HG03097 (cell line): ENCODE measurements around the gene NT5C1B.

Experiments
- ATAC-seq: cut with Tn5 transposase; IDR thresholded peaks from one replicate; pipeline ENCODE4 v1.9.1; 2021; ENCODE audit not compliant: unreplicated experiment, low FRiP score

NT5C1B gene

DNA sequence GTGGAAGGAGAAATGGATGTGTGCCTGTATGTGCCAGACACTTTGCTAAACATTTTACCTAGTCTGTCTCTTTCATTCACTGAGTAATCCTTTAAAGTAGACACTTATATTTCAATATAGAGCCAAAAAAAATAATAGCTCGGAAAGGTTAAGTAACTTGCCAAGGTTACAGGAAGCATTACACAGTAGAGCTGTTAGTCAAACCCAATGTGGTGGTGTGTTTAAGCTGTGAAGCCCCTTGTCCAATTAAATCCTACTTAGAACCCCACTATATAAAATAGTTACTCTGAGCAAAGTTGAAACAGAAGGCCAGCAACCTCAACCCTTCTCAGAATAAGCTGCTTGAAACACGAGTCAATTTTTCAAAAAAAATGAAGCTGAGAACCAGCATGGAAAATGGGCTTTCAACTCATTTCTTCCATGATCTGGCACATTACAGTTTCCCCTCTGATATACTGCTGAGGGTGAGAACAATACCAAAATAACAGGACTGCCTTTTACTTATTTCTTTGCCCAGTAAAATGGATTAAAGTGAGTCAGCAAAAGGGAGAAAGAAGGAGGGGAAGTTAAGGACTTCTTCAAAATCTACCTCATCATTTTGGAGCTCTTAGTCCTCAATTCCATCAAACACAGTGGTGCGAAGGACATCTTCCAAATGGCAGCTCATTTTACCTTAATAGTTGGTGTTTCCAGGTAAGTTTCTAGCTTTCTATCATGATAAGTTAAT lies 36.9 kb downstream of the NT5C1B start:
- no peak for ATAC-seq

DNA sequence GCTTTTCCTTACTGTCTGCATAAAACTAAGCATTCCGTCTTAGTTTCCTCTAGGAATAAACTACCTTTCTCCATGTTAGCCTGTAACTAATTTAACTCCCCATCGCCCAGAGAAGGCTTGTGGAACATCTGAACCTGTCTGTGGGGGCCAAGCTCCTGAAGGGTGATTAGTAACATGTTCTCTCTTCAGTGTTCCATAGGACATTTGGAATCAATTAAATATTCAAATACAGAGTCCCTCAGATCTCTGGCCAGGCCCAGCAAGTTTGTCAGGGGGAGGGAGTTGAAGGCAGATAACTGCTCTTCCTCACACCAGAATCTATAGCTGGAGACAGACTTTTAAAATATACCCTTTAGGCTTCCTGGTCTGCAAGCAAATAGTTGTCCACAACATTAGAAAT lies 37.7 kb downstream of the NT5C1B start:
- no peak for ATAC-seq

DNA sequence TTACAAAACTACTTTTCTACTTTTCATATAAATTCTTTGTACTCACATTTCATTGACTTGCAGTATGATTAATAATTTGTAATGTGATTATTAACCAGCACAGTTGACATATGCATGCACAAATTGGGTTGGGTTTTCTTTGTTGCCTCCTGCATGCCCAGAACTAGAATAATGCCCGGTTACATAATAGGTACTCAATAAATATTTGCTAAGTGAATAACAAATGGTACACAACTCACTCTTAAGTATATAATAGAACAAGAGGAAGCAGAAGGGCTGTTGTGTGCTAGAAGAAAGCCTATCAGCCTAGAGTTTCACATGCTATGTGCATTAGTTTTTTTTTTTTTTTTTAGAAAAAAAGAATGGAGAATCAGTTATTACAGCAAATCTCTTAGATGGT lies 38.2 kb downstream of the NT5C1B start:
- no peak for ATAC-seq

DNA sequence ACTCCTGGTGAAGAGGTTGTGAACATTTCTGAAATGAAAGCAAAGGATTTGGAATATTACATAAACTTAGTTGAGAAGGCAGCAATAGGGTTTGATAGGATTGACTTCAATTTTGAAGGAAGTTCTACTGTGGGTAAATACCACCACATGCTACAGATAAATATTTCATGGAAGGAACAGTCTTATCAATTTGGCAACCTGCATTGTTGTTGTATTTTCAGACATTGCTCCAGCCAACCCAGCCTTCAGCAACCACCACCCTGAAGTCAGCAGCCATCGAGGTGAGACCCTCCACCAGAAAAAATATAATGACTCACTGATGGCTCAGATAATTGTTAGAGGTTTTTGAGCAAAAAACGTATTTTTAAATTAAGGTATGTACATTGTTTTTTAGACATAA lies 38.9 kb downstream of the NT5C1B start:
- ATAC-seq, result no peak

DNA sequence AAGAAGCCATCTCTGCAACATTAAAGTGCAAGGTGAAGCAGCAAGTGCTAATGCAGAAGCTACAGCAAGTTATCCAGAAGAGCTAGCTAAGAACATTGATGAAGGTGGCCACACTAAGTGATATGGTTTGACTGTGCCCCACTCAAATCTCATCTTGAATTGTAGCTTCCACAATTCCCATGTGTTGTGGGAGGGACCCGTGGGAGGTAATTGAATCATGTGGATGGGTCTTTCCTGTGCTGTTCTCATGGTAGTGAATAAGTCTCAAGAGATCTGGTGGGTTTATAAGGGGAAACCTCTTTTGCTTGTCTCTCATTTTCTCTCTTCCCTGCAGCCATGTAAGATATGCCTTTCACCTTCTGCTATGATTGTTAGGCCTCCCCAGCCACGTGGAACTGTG lies 40.3 kb downstream of the NT5C1B start:
- ATAC-seq, result no peak

DNA sequence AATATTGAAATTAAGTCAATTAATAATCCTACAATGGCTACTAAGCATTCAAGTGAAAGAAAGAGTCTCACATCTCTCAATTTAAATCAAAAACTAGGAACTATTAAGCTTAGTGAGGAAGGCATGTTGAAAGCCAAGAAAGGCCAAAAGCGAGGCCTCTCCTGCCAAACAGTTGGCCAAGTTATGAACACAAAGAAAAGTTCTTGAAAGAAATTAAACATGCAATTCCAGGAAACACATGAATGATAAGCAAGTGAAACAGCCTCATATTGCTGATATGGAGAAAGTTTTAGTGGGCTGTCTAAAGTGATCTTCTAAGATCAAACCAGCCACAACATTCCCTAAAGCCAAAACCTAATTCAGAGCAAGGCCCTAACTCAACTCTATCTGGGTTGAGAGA lies 40.7 kb downstream of the NT5C1B start:
- ATAC-seq, result no peak

DNA sequence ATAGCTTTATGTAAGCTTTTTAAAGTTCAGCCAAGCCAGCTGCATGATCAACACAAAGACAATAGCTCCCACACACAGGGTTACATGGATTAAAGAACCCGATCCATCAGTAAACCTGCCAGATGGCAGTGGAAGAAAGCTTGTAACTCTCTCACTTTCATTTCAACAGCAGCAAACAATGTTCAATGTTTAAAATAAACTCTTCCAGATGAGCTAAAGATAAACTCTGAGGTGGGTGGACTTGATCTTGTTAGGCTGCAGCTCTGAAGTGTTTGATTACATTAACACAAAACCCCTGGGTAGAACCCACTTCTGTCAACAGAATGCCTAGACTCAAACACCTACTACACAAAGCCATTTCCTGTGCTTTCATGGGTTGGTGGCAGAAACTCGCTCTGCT lies 42.8 kb downstream of the NT5C1B start:
- ATAC-seq, result no peak

DNA sequence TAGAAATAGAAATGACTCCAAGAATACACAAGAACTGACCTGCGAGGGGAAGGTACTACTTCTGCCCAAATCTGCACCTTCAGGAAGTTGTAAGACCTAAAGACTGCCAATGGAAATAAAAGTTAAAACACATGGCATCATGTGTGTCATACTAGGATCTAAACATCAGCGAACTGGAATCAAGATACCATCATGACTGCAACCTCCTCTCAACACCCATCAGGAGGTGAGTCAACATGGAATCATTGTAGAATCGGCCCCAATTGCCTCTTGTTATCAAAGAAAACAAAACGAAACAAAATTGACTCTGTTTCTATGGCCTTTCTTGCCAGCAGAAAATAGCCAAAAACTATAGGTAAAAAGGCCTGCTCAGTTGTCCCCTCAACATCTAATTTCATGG lies 44.0 kb downstream of the NT5C1B start:
- ATAC-seq, result no peak

DNA sequence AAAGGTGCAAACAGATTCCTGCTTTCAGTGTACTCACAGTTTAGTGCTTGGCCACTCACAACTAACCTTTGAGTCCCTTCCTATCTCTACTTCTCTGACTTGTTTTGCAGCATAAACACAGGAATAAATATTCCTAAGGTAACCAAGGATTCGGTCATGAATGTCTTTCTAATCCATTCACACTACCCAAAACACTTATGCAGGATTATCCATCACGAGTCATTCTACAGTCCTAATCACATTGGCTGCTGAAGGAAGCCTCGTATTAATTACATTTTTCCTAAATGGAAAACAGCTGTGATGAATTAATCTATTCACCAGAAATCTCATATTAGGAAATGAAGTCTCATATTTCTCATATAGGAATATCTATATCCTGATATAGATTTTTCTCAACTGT lies 45.2 kb downstream of the NT5C1B start:
- no peak for ATAC-seq

DNA sequence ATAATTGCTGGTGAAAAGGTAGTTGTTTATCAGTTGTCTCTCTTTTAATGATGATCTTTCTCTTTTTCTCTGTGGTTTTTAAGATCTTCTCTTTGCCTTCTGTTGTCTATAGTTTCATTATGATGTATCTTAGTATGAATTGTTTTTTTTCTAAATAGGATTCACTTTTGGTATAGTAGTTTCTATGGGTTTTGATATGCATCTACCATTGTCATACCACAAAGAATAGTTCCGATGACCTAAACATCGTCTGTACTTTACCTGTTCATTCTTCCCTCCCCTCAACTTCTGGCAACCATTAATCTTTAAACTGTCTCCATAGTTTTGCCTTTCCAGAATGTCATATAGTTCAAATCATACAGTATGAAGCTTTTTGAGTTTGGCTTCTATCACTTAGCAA lies 48.5 kb downstream of the NT5C1B start:
- no peak for ATAC-seq

DNA sequence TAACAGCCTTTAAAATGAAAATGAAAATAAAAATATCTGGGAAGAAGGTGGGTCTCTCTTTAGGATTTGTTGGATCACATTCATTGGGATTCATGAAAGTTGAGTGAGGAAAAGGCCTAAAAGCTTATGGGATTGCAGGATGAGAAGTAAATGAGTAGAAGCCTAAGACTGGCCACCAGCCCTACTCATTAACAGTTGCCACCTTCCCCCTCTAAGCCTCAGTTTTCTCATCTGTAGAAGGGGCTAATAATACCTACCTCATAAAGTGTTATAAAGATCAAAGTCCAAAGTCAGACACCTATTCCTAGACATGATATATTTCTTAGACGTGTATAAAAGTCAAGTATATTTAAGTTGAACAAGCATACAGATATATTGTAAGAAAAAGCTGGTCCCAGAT lies 52.7 kb downstream of the NT5C1B start:
- no peak for ATAC-seq

DNA sequence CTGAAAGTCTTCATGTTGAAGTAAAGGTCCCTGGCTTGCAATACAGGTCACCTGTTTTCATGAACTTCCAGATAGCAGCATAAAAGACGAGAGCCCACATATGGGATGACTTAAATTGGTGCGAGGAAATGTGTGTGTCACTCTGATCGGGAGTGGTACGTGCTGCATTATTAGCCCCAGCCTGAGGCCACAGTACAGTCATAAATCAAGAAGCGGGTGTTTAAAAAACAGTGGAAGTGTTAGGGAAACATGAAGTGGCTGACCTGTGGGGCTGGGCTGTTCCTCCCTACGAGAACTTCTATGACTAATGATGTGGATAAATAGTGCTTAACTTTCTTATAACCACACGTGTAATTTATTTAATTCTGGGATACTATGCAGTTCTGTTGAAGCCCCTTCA lies 53.3 kb downstream of the NT5C1B start:
- no peak for ATAC-seq

DNA sequence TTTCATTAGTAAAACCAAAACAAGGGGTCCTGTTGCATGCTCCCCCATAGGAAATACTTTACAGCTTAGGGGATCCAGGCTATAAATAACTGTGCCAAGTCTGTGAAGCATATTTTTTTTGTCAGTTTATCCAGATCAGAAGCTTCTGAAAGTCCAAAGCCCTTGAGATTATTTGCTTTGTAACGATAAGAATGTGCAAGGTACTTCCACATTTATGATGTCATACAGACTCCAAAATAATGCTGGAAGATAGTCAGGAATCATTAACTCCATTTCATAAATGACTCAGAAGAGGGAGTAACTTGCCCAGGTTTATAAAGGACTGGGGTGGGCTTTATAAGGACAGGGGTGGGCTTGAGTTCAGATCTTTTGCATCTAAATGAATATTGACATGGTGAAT lies 58.2 kb downstream of the NT5C1B start:
- ATAC-seq, result no peak

DNA sequence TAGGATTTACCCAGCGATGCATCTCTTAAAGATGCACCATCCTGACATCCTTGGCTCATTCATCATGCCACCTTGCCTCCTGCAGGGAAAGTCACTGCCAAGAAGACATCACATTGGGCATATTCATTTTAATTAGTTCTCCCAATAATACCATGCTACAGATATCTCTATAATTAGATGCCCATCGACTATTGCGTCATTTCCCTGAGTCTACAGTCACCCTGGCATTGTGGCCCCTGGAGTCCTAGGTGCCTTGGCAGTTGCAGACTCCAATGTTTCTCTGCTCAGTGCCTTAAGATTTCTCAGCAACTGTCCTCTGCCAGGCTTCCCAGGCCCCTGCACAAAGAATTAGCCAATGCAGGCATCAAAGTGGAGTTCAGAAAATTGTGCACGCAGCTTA lies 61.5 kb downstream of the NT5C1B start:
- no peak for ATAC-seq

DNA sequence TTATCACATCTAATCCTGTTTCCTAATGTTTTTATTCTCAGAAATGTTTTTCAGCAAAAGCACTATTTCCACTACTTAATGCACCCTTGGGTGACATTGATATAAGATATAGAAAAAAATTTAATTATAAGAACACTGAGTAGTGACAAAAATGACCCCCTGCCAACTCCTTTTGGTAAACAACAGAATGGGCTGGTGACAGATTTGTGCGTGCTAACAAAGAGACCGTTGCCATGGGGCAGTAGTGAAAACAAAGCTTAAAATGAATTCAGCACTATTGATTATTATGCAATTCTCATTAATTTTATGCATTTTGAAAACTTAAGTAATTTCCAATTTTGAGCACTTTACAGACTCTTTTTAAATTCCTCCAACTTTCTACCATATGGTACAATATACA lies 62.0 kb downstream of the NT5C1B start:
- ATAC-seq, result no peak

DNA sequence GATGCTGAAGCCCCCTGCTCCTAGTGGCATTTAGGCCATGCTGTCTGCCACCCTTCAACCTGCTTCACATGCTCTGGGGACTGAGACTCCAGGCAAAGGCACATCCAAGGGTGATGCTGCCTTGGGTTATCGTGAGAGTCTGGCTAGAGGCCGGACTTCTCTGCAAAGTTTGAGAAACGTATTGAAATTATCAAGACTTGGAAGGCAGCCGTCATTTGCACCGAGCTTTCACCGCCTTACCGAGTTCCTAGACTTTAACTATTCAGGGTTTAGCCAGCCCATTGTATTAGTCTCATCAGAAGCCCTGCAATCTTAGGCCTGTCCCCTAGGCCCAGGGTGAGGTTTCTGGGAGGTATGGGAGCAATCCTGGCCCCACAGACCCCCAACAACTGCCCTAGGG lies 62.9 kb downstream of the NT5C1B start:
- ATAC-seq, result no peak

DNA sequence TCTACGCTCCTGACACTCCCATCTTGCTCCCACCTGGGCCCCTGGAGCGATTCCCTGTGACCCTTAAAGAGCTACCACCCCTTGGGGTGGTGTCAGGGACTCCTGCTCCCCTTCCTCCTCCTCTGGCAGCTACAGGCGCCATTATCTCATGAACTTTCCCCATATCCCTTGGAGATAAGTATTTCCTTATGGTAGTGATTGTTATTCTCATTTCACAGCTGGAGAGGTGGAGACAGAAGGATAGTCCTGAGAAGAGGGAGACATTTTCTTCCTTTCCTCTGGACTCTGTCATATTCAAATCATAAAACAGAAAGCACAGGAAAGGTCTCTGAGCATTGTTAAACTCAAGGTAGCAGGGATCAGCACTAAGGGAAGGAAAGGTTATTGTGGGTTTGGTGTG lies 63.5 kb downstream of the NT5C1B start:
- no peak for ATAC-seq

DNA sequence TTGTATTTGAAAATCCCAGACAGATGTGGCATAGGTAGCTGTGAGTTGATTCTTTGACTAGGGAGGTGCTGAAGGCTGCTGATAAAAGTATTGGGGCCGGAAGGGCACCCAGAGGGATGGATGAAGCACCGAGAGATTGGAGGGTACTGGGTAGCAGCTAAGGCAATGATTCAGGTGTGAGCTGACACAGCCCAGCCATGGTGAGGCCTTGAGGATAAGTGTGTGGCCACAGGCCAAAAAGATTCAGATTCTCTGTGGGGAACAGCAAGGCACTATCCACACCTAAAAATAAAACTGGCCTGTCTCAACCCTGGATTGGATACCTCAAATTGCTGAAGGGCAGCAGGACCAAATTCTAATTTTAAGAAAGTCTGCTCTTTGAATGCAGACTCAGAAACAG lies 64.1 kb downstream of the NT5C1B start:
- ATAC-seq, result no peak

DNA sequence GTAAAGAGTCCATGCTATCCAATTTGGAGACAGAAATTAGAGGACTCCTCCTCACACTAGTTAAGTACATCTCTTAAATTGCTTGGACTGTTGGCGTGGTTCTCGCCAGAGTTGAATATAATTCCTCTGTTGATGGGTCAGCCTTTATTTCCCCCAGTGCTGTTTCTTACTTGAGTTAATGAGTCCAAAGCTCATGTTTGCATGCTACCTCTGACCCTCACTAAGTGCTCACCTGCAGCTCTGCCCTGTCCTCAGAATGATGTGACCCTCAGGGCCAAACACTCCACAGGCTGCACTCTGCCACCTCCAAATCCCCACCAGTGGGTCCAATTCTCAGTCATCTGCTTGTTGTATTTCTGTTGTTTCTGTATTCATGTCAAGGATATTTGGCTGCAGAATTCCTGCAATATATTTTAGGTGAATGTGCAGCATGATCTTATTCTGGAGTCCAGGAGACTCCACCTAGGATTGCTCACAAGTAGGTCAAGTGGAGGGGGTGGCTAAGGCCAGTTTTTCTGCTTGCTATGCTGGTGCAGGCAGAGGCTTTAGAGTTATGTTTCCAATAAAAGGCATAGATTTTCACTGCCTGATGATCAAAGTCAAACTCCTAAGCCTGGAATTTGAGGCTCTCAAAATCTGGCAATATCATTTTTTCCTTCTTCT lies 66.8 kb downstream of the NT5C1B start:
- ATAC-seq, result no peak

DNA sequence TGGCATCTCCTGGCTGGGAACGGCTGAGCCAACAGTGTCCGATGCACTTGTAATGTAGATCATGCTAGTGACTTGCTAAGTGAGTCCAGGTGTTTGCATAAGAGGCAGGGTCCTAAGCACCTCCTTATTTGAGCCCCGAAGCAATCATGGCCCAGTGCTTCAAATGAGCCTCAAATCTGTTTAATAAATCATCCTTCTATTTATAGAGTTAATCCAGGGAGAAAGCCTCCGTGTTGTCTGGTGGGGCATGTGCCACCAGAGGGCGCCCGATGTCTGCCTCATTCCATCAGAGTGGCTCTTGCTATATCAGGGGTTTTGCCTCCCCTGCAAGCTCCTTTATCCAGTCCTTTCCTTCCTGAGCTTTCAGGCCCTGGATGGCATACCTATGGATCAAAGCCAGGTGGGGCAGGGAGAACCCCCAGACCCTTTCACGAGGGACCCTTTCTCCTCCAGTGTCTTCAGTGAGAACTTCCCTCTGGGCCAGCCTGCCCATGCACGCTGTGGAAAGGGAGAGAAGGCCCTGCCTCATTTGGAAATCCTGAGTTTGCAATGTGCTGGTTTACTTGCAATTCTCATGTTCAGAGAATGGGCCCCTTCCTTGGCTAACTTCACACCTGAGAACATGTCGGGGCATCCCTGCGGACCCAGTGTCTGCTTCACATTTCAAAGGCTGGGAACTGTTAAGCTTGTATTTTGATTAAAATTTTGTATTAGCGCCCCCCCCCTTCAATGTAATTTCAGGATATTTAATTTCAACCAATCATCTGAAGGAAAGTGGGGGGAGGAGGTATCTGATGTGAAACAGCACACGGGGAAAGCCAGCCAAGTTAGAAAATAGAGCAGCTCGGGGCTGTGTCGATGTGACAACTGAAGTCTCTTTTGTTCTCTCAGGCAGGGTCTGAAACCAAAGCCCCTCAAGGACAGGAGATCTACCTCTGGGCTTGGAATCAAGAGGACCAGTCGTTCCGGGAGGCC lies 68.6 kb downstream of the NT5C1B start:
- peak; percentile 91 for ATAC-seq

DNA sequence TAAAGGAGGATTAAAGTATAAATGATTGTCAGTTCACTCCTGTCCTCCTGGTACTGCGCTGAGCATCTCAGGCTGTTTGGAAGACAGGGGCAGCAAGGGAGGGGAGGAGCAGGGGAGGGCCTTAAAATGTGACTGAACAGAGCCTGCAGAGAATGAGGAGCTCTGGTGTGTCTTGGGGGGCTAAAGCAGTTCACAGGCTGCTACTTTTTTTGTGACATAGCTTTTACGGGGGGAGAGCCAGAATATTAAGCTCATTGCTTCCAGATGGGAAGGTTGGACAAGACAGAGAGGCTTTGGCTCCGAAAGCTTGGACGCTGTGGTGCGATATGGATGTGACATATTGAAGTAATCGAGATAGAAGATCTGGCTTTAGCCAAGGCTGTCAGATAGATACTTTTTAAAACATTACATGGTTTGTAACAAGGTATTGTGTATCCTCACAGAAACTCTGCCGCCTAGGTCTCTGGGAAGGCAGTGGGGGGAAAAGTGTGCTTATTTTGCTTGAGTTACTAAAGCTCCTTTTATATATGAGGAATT lies 69.4 kb downstream of the NT5C1B start:
- ATAC-seq, result no peak
